GM18868 (cell line): ENCODE data around the gene ORC1.
"Not testable (repeated sequence)": the region's sequence is repeated elsewhere in the genome, so short reads cannot be mapped to it uniquely, and the experiment has no call there.

Experiments
- ATAC-seq: cut with Tn5 transposase; IDR thresholded peaks from one replicate; pipeline ENCODE4 v1.9.1; 2021; ENCODE audit warnings: mild to moderate bottlenecking, moderate library complexity; ENCODE audit not compliant: unreplicated experiment

ORC1 gene

GRCh38 chr1:52393174-52393573 is 11.0 kb downstream of the ORC1 start:
- no peak for ATAC-seq

- ATAC-seq: no peak
These were observed 17.8 kb downstream of the ORC1 start for GRCh38 chr1:52386458-52386857.

GRCh38 chr1:52385376-52385775 is 18.8 kb downstream of the ORC1 start:
- ATAC-seq: no peak

GRCh38 chr1:52369851-52370250 is 34.4 kb downstream of the ORC1 start:
- not testable (repeated sequence) for ATAC-seq

GRCh38 chr1:52368383-52369172 is 35.6 kb downstream of the ORC1 start:
- no peak for ATAC-seq

- no peak for ATAC-seq
These were observed 37.0 kb downstream of the ORC1 start for GRCh38 chr1:52367272-52367671.

- ATAC-seq: no peak
These were observed 37.8 kb downstream of the ORC1 start for GRCh38 chr1:52366517-52366827.

GRCh38 chr1:52365746-52366516 is 38.3 kb downstream of the ORC1 start, which contains the start of gene CC2D1B:
CC2D1B (minus strand) TSS chr1:52366205; CDS start chr1:52364620, 1,585 bp downstream.
- peak; percentile 92 for ATAC-seq

GRCh38 chr1:52365071-52365745 is 39.0 kb downstream of the ORC1 start:
- ATAC-seq: no peak

GRCh38 chr1:52364235-52364839 is 39.9 kb downstream of the ORC1 start:
- ATAC-seq: no peak

GRCh38 chr1:52360595-52360968 is 43.6 kb downstream of the ORC1 start:
- no peak for ATAC-seq

GRCh38 chr1:52359676-52360594 is 44.3 kb downstream of the ORC1 start:
- ATAC-seq: no peak

- ATAC-seq: no peak
These were observed 45.2 kb downstream of the ORC1 start for GRCh38 chr1:52358851-52359497.

GRCh38 chr1:52357397-52357796 is 46.8 kb downstream of the ORC1 start:
- ATAC-seq: no peak

- no peak for ATAC-seq
These were observed 47.3 kb downstream of the ORC1 start for GRCh38 chr1:52356818-52357355.

- ATAC-seq: no peak
These were observed 48.2 kb downstream of the ORC1 start for GRCh38 chr1:52355847-52356505.

GRCh38 chr1:52355436-52355835 is 48.8 kb downstream of the ORC1 start:
- no peak for ATAC-seq

- no peak for ATAC-seq
These were observed 51.5 kb downstream of the ORC1 start for GRCh38 chr1:52352690-52353089.

GRCh38 chr1:52348704-52349300 is 55.4 kb downstream of the ORC1 start:
- ATAC-seq: no peak
